T-cell (primary cell): ENCODE results near the gene CWH43. TPM values are rescaled to one million over a fixed set of nuclear protein-coding genes. Genes with fewer than 3 reads are reported as not detected.
A peak's percentile ranks its signal among the peaks of the same experiment; 100 is the strongest.
"Not testable (repeated sequence)": the region's sequence is repeated elsewhere in the genome, so short reads cannot be mapped to it uniquely, and the experiment has no call there.

Experiments
- ATAC-seq, 4 experiments: fragments of 200-7000 bp in 3 of 4; fragments of 150-1000 bp in 1 of 4; cut with Tn5 transposase; replicated peaks in 1 of 4; 1 replicate in 3 of 4; 2 replicates in 1 of 4; pipeline ENCODE4 v1.10.0; 2021; ENCODE audit warnings: moderate library complexity in 3 of 4, mild to moderate bottlenecking in 2 of 4, moderate number of reproducible peaks in 1 of 4
- CTCF ChIA-PET, 2 donors: fragments of 300-600 bp; sonication (Branson Sonifier 250); formaldehyde crosslinking; loops; one replicate each; lab custom pipeline; 2022; ENCODE audit warnings: antibody characterized with exemption in 2 of 2; lab: Charles Lee
- POLR2A ChIA-PET, 2 donors: fragments of 300-600 bp; sonication (Branson Sonifier 250); formaldehyde crosslinking; loops; one replicate each; lab custom pipeline; 2022; ENCODE audit warnings: antibody characterized with exemption in 2 of 2; lab: Charles Lee
- DNase-seq, 35 experiments: peaks; one replicate each; pipeline versions ENCODE4 v3.0.0 to v3.0.0-alpha.2; 2013 to 2023
- H3K27ac ChIP-seq: one replicate; pipeline ENCODE4 v1.5.1; 2013; ENCODE audit warnings: low read length
- H3K27me3 ChIP-seq, 2 experiments: replicated peaks in 1 of 2; 1 replicate in 1 of 2; 2 replicates in 1 of 2; pipeline versions ENCODE4 v1.6.1 to v1.7.0; 2013; ENCODE audit warnings: low read length in 1 of 2, mixed read lengths in 1 of 2; ENCODE audit not compliant: control insufficient read depth in 2 of 2, insufficient read depth in 2 of 2; ENCODE audit errors: extremely low read depth in 1 of 2
- H3K36me3 ChIP-seq, 2 donors: 1 replicate in 1 of 2; 2 replicates in 1 of 2; pipeline versions ENCODE4 v1.6.1 to v1.7.0; 2013; ENCODE audit warnings: low read length in 1 of 2; ENCODE audit not compliant: control insufficient read depth in 2 of 2, insufficient read depth in 1 of 2; ENCODE audit errors: extremely low read depth in 1 of 2
- H3K4me1 ChIP-seq, 2 experiments: 1 replicate in 1 of 2; 2 replicates in 1 of 2; pipeline versions ENCODE4 v1.6.1 to v1.7.0; 2013; ENCODE audit warnings: low read length in 2 of 2, mixed read lengths in 1 of 2; ENCODE audit not compliant: insufficient read depth in 2 of 2, control insufficient read depth in 1 of 2; ENCODE audit errors: extremely low read depth in 1 of 2
- H3K4me3 ChIP-seq, 2 donors: 1 replicate in 1 of 2; 2 replicates in 1 of 2; pipeline versions ENCODE4 v1.5.1 to v1.7.0; 2013; ENCODE audit warnings: mild to moderate bottlenecking in 2 of 2, low read length in 1 of 2, moderate library complexity in 1 of 2; ENCODE audit not compliant: control insufficient read depth in 1 of 2; ENCODE audit errors: extremely low read depth in 1 of 2
- H3K9me3 ChIP-seq: 2 replicates; pipeline ENCODE4 v1.7.0; 2013
- H3K27ac Mint-ChIP-seq, 2 donors: one replicate each; pipeline ENCODE4 v1.8.0; 2020 to 2021; ENCODE audit warnings: mild to moderate bottlenecking in 2 of 2, mixed read lengths in 2 of 2
- H3K27me3 Mint-ChIP-seq, 2 donors: one replicate each; pipeline ENCODE4 v1.8.0; 2021 to 2022; ENCODE audit warnings: mixed read lengths in 2 of 2
- H3K36me3 Mint-ChIP-seq: one replicate; pipeline ENCODE4 v1.8.0; 2021; ENCODE audit warnings: mixed read lengths
- H3K4me1 Mint-ChIP-seq, 3 donors: one replicate each; pipeline ENCODE4 v1.8.0; 2020 to 2022; ENCODE audit warnings: mixed read lengths in 3 of 3, mild to moderate bottlenecking in 1 of 3
- H3K4me3 Mint-ChIP-seq, 3 donors: one replicate each; pipeline ENCODE4 v1.8.0; 2020 to 2022; ENCODE audit warnings: mild to moderate bottlenecking in 3 of 3, mixed read lengths in 3 of 3, moderate library complexity in 3 of 3
- H3K9me3 Mint-ChIP-seq, 3 donors: one replicate each; pipeline ENCODE4 v1.8.0; 2020 to 2022; ENCODE audit warnings: mixed read lengths in 3 of 3
- WGBS: methylation state at CpG from one replicate; pipeline ENCODE4 v1.1.5; 2013; ENCODE audit warnings: missing lambda C conversion rate; ENCODE audit not compliant: insufficient coverage; 5-methylcytosine and 5-hydroxymethylcytosine counted together
- total RNA-seq, 35 experiments: library from RNA in 6 of 35; stranded (reverse) in 6 of 35; fragments of 120-200 nt in 1 of 35; gene quantifications; one replicate each; pipeline versions ENCODE4 v1.2.1 to v1.2.4 and lab custom pipeline; 2013 to 2026

Gene CWH43
- total RNA-seq, 5 donors from 2014 or later (not counting 1 experiment from before 2014, with no cell fraction given), result not detected

DNA sequence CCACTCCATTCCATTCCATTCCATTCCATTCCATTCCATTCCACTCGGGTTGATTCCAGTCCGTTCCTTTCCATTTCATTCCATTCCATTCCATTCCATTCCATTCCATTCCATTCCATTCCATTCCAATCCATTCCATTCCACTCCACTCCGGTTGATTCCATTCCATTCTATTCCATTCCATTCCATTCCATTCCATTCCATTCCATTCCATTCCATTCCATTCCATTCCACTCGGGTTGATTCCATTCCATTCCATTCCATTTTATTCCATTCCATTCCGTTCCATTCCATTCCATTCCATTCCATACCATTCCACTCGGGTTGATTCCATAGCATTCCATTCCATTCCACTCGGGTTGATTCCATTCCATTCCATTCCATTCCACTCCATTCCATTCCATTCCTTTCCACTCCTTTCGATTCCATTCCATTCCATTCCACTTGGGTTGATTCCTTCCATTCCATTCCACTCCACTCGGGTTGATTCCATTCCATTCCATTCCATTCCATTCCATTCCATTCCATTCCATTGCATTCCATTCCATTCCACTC is 116.3 kb downstream of the CWH43 start:
- Mint-ChIP-seq H3K9me3 (peaks cover 39 to 80% (median 67%) of the 10 kb centered on the region in 3 donors), H3K36me3 (peaks cover 35% of the 10 kb centered on the region), H3K4me1 (peaks cover 0 to 32% (median 0%) of the 10 kb centered on the region in 3 donors)
- H3K4me1 ChIP-seq, H3K36me3 ChIP-seq, H3K27ac Mint-ChIP-seq, H3K4me3 Mint-ChIP-seq, POLR2A ChIA-PET, H3K4me3 ChIP-seq, H3K27me3 Mint-ChIP-seq, H3K27ac ChIP-seq, DNase-seq, H3K27me3 ChIP-seq, CTCF ChIA-PET: not testable (repeated sequence)
- H3K9me3 ChIP-seq, result peaks cover 44% of the 10 kb centered on the region
- peak in 3 of 4 experiments; percentile 12 to 15 (median 14) for ATAC-seq
- 69% methylated on average over 9 of the region's 9 CpGs for WGBS

DNA sequence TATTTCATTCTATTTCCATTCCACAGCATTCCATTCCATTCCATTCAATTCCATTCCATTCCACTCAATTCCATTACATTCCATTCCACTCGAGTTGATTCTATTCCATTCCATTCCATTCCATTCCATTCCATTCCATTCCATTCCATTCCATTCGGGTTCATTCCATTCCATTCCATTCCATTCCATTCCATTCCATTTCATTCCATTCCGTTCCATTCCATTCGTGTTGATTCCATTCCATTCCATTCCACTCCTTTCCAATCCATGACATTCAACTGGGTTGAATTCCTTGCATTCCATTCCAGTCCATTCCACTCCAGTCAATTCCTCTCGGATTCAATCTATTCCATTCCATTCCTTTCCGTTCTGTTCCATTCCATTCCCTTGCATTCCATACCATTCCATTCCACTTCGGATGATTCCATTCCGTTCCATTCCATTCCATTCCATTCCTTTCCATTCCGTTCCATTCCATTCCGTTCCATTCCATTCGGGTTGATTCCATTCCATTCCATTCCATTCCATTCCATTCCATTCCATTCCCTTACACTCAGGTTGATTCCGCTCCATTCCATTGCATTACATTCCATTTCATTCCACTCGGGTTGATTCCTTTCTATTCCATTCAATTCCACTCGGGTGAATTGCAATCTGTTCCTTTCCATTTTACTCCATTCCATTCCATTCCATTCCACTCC is 117.5 kb downstream of the CWH43 start:
- peaks cover 40% of the 10 kb centered on the region for H3K36me3 Mint-ChIP-seq
- 64% methylated on average over 11 of the region's 14 CpGs for WGBS
- H3K36me3 ChIP-seq, DNase-seq, H3K27ac ChIP-seq, H3K27ac Mint-ChIP-seq, H3K27me3 ChIP-seq, H3K27me3 Mint-ChIP-seq, H3K4me3 ChIP-seq, H3K4me1 ChIP-seq, CTCF ChIA-PET, H3K4me3 Mint-ChIP-seq, POLR2A ChIA-PET: not testable (repeated sequence)
- peaks cover 46 to 80% (median 66%) of the 10 kb centered on the region in 3 donors for H3K9me3 Mint-ChIP-seq
- H3K9me3 ChIP-seq, result peaks cover 47% of the 10 kb centered on the region
- ATAC-seq, result peak in 1 of 4 experiments; percentile 25
- peaks cover 0 to 33% (median 0%) of the 10 kb centered on the region in 3 donors for H3K4me1 Mint-ChIP-seq

- H3K27me3 Mint-ChIP-seq, CTCF ChIA-PET, DNase-seq, H3K27me3 ChIP-seq, H3K4me3 ChIP-seq, H3K4me1 ChIP-seq, H3K27ac ChIP-seq, H3K4me3 Mint-ChIP-seq, POLR2A ChIA-PET, H3K36me3 ChIP-seq, H3K27ac Mint-ChIP-seq: not testable (repeated sequence)
- WGBS, result 66% methylated on average over 16 of the region's 17 CpGs
- Mint-ChIP-seq H3K4me1 (peaks cover 0 to 29% (median 0%) of the 10 kb centered on the region in 3 donors), H3K9me3 (peaks cover 44 to 76% (median 62%) of the 10 kb centered on the region in 3 donors), H3K36me3 (peaks cover 40% of the 10 kb centered on the region)
- peak in 1 of 4 experiments; percentile 21 for ATAC-seq
- H3K9me3 ChIP-seq, result peaks cover 47% of the 10 kb centered on the region
These were observed 118.3 kb downstream of the CWH43 start for GRCh38 chr4:49104231-49104930.

DNA sequence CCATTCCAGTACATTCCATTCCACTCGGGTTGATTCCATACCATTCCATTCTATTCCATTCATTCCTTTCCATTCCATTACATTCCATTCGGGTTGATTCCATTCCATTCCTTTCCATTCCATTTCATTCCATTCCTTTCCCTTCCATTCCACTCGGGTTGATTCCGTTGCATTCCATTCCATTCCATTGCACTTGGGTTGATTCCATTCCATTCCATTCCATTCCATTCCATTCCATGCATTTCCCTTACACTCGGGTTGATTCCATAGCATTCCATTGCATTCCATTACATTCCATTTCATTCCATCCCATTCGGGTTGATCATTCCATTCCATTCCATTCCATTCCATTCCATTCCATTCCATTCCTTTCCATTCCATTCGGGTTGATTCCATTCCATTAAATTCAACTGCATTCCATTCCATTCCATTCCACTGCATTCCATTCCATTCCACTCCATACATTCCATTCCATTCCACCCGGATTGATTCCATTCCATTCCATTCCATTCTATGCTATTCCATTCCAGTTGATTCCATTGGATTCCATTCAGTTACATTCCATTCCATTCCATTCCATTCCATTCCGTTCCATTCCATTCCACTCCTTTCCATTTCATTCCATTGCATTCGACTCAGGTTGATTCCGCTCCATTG is 119.3 kb downstream of the CWH43 start:
- H3K4me3 Mint-ChIP-seq, CTCF ChIA-PET, DNase-seq, POLR2A ChIA-PET, H3K27ac ChIP-seq, H3K4me1 ChIP-seq, H3K4me3 ChIP-seq, ATAC-seq, H3K36me3 ChIP-seq, H3K27ac Mint-ChIP-seq, H3K27me3 ChIP-seq, H3K27me3 Mint-ChIP-seq: not testable (repeated sequence)
- H3K9me3 Mint-ChIP-seq, result peaks cover 44 to 74% (median 60%) of the 10 kb centered on the region in 3 donors
- peaks cover 0 to 29% (median 0%) of the 10 kb centered on the region in 3 donors for H3K4me1 Mint-ChIP-seq
- H3K9me3 ChIP-seq, result peaks cover 47% of the 10 kb centered on the region
- 83% methylated on average over 11 of the region's 11 CpGs for WGBS
- H3K36me3 Mint-ChIP-seq, result peaks cover 41% of the 10 kb centered on the region

DNA sequence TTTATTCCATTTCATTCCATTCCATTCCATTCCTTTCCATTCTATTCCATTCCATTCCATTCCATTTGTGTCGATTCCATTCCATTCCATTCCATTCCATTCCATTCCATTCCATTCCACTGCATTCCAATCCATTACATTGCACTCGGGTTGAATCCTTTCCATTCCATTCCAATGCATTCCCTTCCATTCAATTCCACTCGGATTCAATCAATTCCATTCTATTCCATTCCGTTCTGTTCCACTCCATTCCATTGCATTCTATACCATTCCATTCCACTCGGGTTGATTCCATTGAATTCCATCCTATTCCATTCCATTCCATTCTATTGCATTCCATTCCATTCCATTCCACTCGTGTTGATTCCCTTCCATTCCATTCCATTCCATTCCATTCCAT is 121.2 kb downstream of the CWH43 start:
- POLR2A ChIA-PET, result not testable (repeated sequence)

More for the DNA sequence above, 121.2 kb downstream of the CWH43 start:
- H3K36me3 ChIP-seq, H3K27ac ChIP-seq, H3K4me1 ChIP-seq, H3K4me3 ChIP-seq, CTCF ChIA-PET, ATAC-seq, H3K27me3 Mint-ChIP-seq, H3K27me3 ChIP-seq, H3K27ac Mint-ChIP-seq, H3K4me3 Mint-ChIP-seq, DNase-seq: not testable (repeated sequence)
- Mint-ChIP-seq H3K9me3 (peaks cover 49 to 77% (median 64%) of the 10 kb centered on the region in 3 donors), H3K4me1 (peaks cover 0 to 27% (median 0%) of the 10 kb centered on the region in 3 donors), H3K36me3 (peaks cover 46% of the 10 kb centered on the region)
- 64% methylated on average over 5 of the region's 6 CpGs for WGBS
- H3K9me3 ChIP-seq, result peaks cover 51% of the 10 kb centered on the region
